Natural killer cell (primary cell): Measurements from ENCODE around the gene VWA8. TPM values are rescaled to one million over a fixed set of nuclear protein-coding genes. Genes with fewer than 3 reads are reported as not detected.

Experiments
- ATAC-seq, 3 donors: fragments of 150-1000 bp in 2 of 3; fragments of 200-7000 bp in 1 of 3; cut with Tn5 transposase; 1 replicate in 1 of 3; 2 replicates in 2 of 3; pipeline ENCODE4 v1.10.0; 2021; ENCODE audit warnings: mild to moderate bottlenecking in 2 of 3, moderate library complexity in 2 of 3
- DNase-seq, 2 donors: peaks; one replicate each; pipeline versions ENCODE4 v3.0.0 to v3.0.0-alpha.2; 2013 to 2021; ENCODE audit warnings: mixed read lengths in 1 of 2
- H3K27ac ChIP-seq: one replicate; pipeline ENCODE4 v1.5.1; 2013; ENCODE audit warnings: mild to moderate bottlenecking, low read length
- H3K27me3 ChIP-seq: one replicate; pipeline ENCODE4 v1.6.1; 2013; ENCODE audit warnings: low read length; ENCODE audit not compliant: control insufficient read depth, insufficient read depth
- H3K36me3 ChIP-seq: one replicate; pipeline ENCODE4 v1.6.1; 2013; ENCODE audit warnings: low read length; ENCODE audit not compliant: control insufficient read depth, insufficient read depth
- H3K4me1 ChIP-seq: one replicate; pipeline ENCODE4 v1.6.1; 2013; ENCODE audit warnings: low read length; ENCODE audit not compliant: control insufficient read depth, insufficient read depth
- H3K4me3 ChIP-seq: one replicate; pipeline ENCODE4 v1.5.1; 2013; ENCODE audit warnings: low read length
- H3K9me3 ChIP-seq: one replicate; pipeline ENCODE4 v1.6.1; 2013; ENCODE audit warnings: low read length; ENCODE audit not compliant: control insufficient read depth, insufficient read depth
- H3K27ac Mint-ChIP-seq, 2 donors: one replicate each; pipeline ENCODE4 v1.8.0; 2022; ENCODE audit warnings: mild to moderate bottlenecking in 2 of 2, mixed read lengths in 2 of 2, moderate library complexity in 1 of 2
- H3K27me3 Mint-ChIP-seq, 2 donors: one replicate each; pipeline ENCODE4 v1.8.0; 2022; ENCODE audit warnings: low read depth in 2 of 2, mixed read lengths in 2 of 2
- H3K36me3 Mint-ChIP-seq: one replicate; pipeline ENCODE4 v1.8.0; 2022; ENCODE audit warnings: mixed read lengths
- H3K4me1 Mint-ChIP-seq, 2 donors: one replicate each; pipeline ENCODE4 v1.8.0; 2022; ENCODE audit warnings: mixed read lengths in 2 of 2
- H3K4me3 Mint-ChIP-seq: one replicate; pipeline ENCODE4 v1.8.0; 2022; ENCODE audit warnings: mild to moderate bottlenecking, moderate library complexity, mixed read lengths
- H3K9me3 Mint-ChIP-seq, 2 donors: one replicate each; pipeline ENCODE4 v1.8.0; 2022; ENCODE audit warnings: mixed read lengths in 2 of 2
- CTCF ChIP-seq: fragments of 200-600 bp; IDR thresholded peaks from one replicate; pipeline ENCODE4 v1.8.0; 2022; ENCODE audit warnings: antibody characterized with exemption
- WGBS: methylation state at CpG from one replicate; pipeline ENCODE4 v1.1.7; 2013; ENCODE audit warnings: missing lambda C conversion rate; ENCODE audit not compliant: insufficient coverage; 5-methylcytosine and 5-hydroxymethylcytosine counted together
- intact Hi-C: fragments of 100-400 bp; cut with micrococcal nuclease; formaldehyde crosslinking; loops from one replicate; pipeline ENCODE4 v1.14.2; 2022
- total RNA-seq, 4 donors: library from RNA; stranded (reverse); fragments of 120-200 nt in 1 of 4; gene quantifications; one replicate each; pipeline versions ENCODE4 v1.2.3 to v1.2.4, GENCODE V29; 2013 to 2022

The VWA8 gene
- total RNA-seq, 3 donors from 2014 or later (not counting 1 experiment from before 2014, with no cell fraction given) = 21.9 to 27.5 (median 22.6) TPM

GRCh38 chr13:41565216-41565615 is 395.7 kb downstream of the VWA8 start:
- Histone ChIP-seq H3K4me1 (no peaks in the 10 kb centered on the region), H3K4me3 (no peak overlapping the region), H3K36me3 (peaks cover 3% of the 10 kb centered on the region), H3K9me3 (no peaks in the 10 kb centered on the region), H3K27me3 (no peaks in the 10 kb centered on the region), H3K27ac (no peak overlapping the region)
- 91% methylated on average over 3 of the region's 3 CpGs for WGBS
- ATAC-seq = no peak
- intact Hi-C loops = no loop called here
- no peaks in the 10 kb centered on the region for H3K27me3 Mint-ChIP-seq
- no peaks in the 10 kb centered on the region for H3K9me3 Mint-ChIP-seq
- H3K36me3 Mint-ChIP-seq = no peaks in the 10 kb centered on the region
- no peak for TF ChIP-seq CTCF
- H3K27ac Mint-ChIP-seq = no peak overlapping the region
- no peak for DNase-seq
- peaks cover 0 to 9% of the 10 kb centered on the region in 2 donors for H3K4me1 Mint-ChIP-seq
- no peak overlapping the region for H3K4me3 Mint-ChIP-seq

GRCh38 chr13:41563984-41564365 is 396.9 kb downstream of the VWA8 start:
- no peaks in the 10 kb centered on the region for H3K27me3 Mint-ChIP-seq
- H3K36me3 Mint-ChIP-seq = no peaks in the 10 kb centered on the region
- Histone ChIP-seq H3K36me3 (no peaks in the 10 kb centered on the region), H3K27ac (no peak overlapping the region), H3K4me1 (no peaks in the 10 kb centered on the region), H3K4me3 (no peak overlapping the region), H3K9me3 (no peaks in the 10 kb centered on the region), H3K27me3 (no peaks in the 10 kb centered on the region)
- DNase-seq = no peak
- 82% methylated on average over 1 of the region's 2 CpGs for whole genome bisulfite sequencing
- H3K4me1 Mint-ChIP-seq = peaks cover 0 to 9% of the 10 kb centered on the region in 2 donors
- no peak for TF ChIP-seq CTCF
- intact Hi-C loops = no loop called here
- no peaks in the 10 kb centered on the region for H3K9me3 Mint-ChIP-seq
- H3K4me3 Mint-ChIP-seq = no peak overlapping the region
- ATAC-seq = no peak
- H3K27ac Mint-ChIP-seq = no peak overlapping the region

GRCh38 chr13:41563341-41563983 is 397.4 kb downstream of the VWA8 start:
- Mint-ChIP-seq H3K9me3 (no peaks in the 10 kb centered on the region), H3K4me3 (no peak overlapping the region), H3K4me1 (peaks cover 0 to 9% of the 10 kb centered on the region in 2 donors), H3K36me3 (no peaks in the 10 kb centered on the region), H3K27me3 (no peaks in the 10 kb centered on the region), H3K27ac (no peak overlapping the region)
- no peaks in the 10 kb centered on the region for H3K27me3 ChIP-seq
- H3K9me3 ChIP-seq = no peaks in the 10 kb centered on the region
- no peaks in the 10 kb centered on the region for H3K36me3 ChIP-seq
- no peak for ATAC-seq
- TF ChIP-seq CTCF = no peak
- H3K27ac ChIP-seq = no peak overlapping the region
- intact Hi-C loops = no loop called here
- DNase-seq = peak in 1 of 2 donors; percentile 15
- H3K4me1 ChIP-seq = no peaks in the 10 kb centered on the region
- H3K4me3 ChIP-seq = no peak overlapping the region
- 74% methylated on average over 6 of the region's 7 CpGs for WGBS
